Duodenal mucosa (tissue), 2 donors: ENCODE results near the gene KIF5C.

ENCODE experiments used
- H3K27ac ChIP-seq: one replicate; pipeline ENCODE4 v1.7.0; 2013; ENCODE audit warnings: low read depth, low read length
- H3K27me3 ChIP-seq, 2 donors: one replicate each; pipeline ENCODE4 v1.7.0; 2013; ENCODE audit warnings: low read length in 2 of 2, control low read depth in 1 of 2; ENCODE audit not compliant: insufficient read depth in 2 of 2, control insufficient read depth in 1 of 2
- H3K36me3 ChIP-seq, 2 donors: one replicate each; pipeline ENCODE4 v1.7.0; 2013; ENCODE audit warnings: low read length in 2 of 2, control low read depth in 1 of 2; ENCODE audit not compliant: insufficient read depth in 2 of 2, control insufficient read depth in 1 of 2
- H3K4me1 ChIP-seq, 2 donors: one replicate each; pipeline ENCODE4 v1.7.0; 2013; ENCODE audit warnings: low read length in 2 of 2, control low read depth in 1 of 2; ENCODE audit not compliant: insufficient read depth in 2 of 2, control insufficient read depth in 1 of 2
- H3K4me3 ChIP-seq, 2 donors: one replicate each; pipeline ENCODE4 v1.7.0; 2013; ENCODE audit warnings: low read length in 2 of 2, low read depth in 1 of 2
- H3K9ac ChIP-seq, 2 donors: one replicate each; pipeline ENCODE4 v1.7.0; 2013; ENCODE audit warnings: low read length in 2 of 2, low read depth in 1 of 2
- H3K9me3 ChIP-seq, 2 donors: one replicate each; pipeline ENCODE4 v1.7.0; 2013; ENCODE audit warnings: low read length in 2 of 2, control low read depth in 1 of 2; ENCODE audit not compliant: control insufficient read depth in 1 of 2

The KIF5C gene

DNA sequence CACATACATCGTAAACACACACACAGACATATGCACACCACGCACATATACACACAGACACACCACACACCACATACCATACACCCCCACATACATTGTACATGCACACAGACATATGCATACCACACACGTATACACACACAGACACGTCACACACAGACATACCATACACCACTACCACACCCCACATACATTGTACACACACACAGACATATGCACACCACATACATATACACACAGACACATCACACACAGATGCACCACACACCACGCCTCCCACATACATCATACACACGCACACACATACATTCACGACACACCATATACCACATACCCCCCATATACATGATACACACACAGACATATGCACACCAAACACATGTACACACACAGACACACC is 58.4 kb downstream of the KIF5C start:
- Histone ChIP-seq H3K27me3 (no peaks in the 10 kb centered on the region), H3K27ac (no peak overlapping the region), H3K4me3 (no peak overlapping the region), H3K4me1 (no peaks in the 10 kb centered on the region), H3K36me3 (no peaks in the 10 kb centered on the region), H3K9ac (no peak overlapping the region), H3K9me3 (no peaks in the 10 kb centered on the region)

DNA sequence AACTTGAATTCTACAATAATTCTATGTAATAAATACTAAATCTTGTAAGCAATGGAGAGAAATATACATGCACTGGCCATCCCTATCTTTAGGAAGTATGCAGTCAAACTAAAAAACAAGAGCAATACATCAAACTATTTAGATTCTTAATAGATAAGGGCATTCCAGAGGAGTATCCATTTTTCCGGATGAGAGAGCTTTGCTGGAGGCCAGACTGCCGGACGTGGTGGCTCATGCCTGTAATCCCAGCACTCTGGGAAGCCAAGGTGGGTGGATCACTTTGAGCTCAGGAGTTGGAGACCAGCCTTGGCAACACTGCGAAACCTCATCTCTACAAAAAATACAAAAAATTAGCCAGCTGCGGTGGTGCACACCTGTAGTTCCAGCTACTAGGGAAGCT is 60.8 kb downstream of the KIF5C start:
- Histone ChIP-seq H3K4me1 (no peaks in the 10 kb centered on the region), H3K27me3 (no peaks in the 10 kb centered on the region), H3K4me3 (no peak overlapping the region)

DNA sequence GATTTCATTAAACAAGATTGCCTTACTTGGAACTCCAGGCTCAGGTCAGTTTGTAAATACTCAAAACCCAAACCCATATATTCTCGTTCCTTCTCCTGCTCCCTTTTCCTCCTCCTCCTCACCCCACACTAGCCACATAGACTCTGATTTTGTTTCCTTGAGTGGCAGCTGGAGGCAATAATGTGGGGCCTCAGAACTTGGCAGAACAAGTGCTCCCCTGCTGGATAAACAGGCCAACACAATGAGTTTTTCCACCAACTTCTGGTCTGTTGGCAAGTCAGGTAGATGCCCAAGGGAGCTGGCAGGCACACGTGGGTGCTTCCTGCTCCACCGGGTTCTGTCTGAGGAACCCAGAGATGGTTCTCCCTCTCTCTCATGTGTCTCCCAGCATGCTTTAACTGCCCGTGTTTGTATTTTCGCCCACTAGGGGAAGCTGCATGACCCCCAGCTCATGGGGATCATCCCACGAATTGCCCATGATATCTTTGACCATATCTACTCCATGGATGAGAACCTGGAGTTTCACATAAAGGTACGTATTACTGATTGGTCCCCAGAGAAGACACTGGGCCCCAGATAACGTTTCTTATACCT is 61.9 kb downstream of the KIF5C start:
- no peak overlapping the region for H3K4me3 ChIP-seq
- H3K27me3 ChIP-seq = no peaks in the 10 kb centered on the region
- no peaks in the 10 kb centered on the region for H3K36me3 ChIP-seq
- no peaks in the 10 kb centered on the region for H3K9me3 ChIP-seq
- no peaks in the 10 kb centered on the region for H3K4me1 ChIP-seq
- no peak overlapping the region for H3K27ac ChIP-seq
- no peak overlapping the region for H3K9ac ChIP-seq

More for the DNA sequence above, 60.8 kb downstream of the KIF5C start:
- Histone ChIP-seq H3K27ac (no peak overlapping the region), H3K36me3 (no peaks in the 10 kb centered on the region), H3K9ac (no peak overlapping the region), H3K9me3 (no peaks in the 10 kb centered on the region)

DNA sequence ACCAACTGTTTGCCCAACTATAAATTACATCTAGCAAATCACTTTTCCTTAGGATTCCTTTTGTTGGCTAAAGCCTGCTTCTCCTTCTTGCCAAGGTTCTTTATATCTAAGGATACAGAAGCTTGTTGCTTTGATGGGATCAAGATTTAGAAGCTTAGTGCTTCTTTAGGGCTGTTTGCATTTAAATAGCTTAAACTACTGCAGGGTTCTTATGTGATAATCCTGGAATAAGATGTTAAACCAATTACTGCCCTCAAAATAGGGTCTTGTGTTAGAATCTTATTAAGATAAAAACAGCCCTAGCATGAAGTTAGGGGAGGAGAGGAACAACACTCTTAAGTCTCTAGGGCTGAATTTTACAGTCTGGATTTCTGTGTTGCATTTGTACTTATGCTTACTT is 64.2 kb downstream of the KIF5C start:
- Histone ChIP-seq H3K9me3 (no peaks in the 10 kb centered on the region), H3K4me1 (no peaks in the 10 kb centered on the region), H3K27ac (no peak overlapping the region), H3K4me3 (no peak overlapping the region), H3K27me3 (no peaks in the 10 kb centered on the region), H3K36me3 (no peaks in the 10 kb centered on the region), H3K9ac (no peak overlapping the region)

DNA sequence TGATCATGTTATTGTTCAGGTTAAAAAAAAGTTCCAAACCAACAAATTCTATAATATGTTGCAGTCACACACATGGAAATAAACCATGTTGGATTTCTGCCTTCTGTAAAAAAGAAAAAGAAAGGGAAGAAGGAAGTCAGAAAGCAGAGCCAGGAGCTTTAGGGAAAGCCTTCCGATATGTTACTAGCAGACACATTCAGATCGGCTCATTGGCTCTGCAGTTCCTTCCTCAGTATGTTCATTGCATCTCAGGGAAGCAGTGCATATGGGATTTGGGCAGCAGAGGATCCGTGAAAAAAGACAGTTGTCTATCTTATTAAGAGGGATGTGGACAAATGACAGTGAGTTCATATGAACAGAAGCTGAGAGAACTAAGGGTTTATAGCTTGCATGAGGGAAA is 68.1 kb downstream of the KIF5C start:
- Histone ChIP-seq H3K9me3 (no peaks in the 10 kb centered on the region), H3K27me3 (no peaks in the 10 kb centered on the region), H3K36me3 (no peaks in the 10 kb centered on the region), H3K9ac (no peak overlapping the region), H3K27ac (no peak overlapping the region), H3K4me1 (no peaks in the 10 kb centered on the region), H3K4me3 (no peak overlapping the region)

DNA sequence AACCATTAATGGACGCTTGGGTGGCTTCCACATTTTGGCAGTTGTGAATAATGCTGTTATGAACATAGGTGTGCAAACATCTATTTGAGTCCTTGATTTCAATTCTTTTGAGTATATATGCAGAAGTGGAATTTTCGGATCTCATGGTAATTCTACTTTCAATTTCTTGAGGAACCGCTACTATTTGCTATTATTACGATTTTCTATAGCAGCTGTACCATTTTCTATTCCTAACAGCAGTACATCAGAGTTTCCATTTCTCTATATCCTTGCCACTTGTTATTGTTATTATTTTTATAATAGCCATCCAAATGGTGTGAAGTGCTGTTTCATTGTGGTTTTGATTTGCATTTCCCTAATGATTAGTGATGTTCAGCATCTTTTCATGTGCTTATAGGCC is 69.5 kb downstream of the KIF5C start:
- Histone ChIP-seq H3K4me1 (no peaks in the 10 kb centered on the region), H3K36me3 (no peaks in the 10 kb centered on the region), H3K9me3 (no peaks in the 10 kb centered on the region), H3K4me3 (no peak overlapping the region), H3K27me3 (no peaks in the 10 kb centered on the region), H3K9ac (no peak overlapping the region), H3K27ac (no peak overlapping the region)

DNA sequence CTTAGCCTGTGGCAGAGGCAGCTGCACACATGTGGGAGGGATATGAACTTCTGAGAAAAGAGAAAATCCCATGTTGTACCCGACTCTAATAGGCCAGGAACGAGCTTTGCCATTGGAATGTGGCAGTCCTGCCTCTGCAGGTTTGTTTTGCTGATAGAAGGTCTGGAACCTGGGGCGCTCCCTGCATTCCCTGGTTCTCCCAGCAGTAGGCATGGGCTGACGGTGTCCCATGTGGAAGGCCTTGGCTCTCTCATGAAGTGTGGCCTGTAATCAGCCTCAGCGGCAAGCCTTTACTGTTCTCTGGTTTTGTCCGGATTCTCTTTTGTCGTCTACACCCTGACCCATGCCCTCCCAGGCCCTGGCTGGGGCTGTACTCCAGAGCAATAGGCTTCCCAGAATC is 72.3 kb downstream of the KIF5C start:
- Histone ChIP-seq H3K4me3 (no peak overlapping the region), H3K4me1 (no peaks in the 10 kb centered on the region), H3K9ac (no peak overlapping the region), H3K27ac (no peak overlapping the region), H3K9me3 (no peaks in the 10 kb centered on the region), H3K27me3 (no peaks in the 10 kb centered on the region), H3K36me3 (no peaks in the 10 kb centered on the region)

DNA sequence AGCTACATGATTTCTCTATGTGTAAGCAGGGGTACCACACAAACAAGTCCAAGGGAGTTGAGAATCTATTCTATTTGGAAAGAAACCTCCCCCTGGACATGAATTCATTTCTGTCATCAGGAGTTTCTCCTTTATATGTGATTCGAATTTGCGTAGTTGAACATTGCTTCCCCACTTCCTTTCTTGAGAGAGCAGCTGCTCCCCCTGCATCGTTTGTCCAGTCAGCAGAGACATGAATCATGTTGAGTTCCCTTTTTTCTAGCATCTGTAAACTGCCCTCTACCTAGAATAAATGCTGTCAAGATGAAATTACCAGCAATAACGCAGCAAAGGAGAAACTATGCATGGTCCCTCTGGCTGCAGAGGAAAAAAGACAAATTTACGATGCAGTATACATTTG is 73.8 kb downstream of the KIF5C start:
- H3K27ac ChIP-seq = no peak overlapping the region
- H3K9ac ChIP-seq = no peak overlapping the region
- no peaks in the 10 kb centered on the region for H3K4me1 ChIP-seq
- H3K9me3 ChIP-seq = no peaks in the 10 kb centered on the region
- H3K27me3 ChIP-seq = no peaks in the 10 kb centered on the region
- no peak overlapping the region for H3K4me3 ChIP-seq
- no peaks in the 10 kb centered on the region for H3K36me3 ChIP-seq

DNA sequence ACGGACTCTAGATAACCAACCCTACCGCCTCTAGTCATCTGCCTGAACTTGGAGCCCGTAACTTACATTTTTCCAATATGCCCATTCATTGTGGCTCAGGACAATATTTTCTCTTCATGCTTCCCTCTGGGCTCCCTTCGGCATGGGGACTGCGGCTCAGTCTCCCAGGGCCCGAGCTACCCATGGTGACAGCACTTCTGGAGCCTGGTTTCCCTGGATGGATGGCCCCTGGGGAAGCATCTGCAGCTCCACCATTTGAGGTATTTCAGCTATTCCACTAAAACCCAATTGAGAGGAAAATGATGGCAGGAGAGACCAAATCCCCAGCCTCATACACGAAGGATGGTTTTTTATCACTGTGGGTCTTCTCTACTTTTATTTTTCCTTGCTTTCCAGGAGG is 74.3 kb downstream of the KIF5C start:
- Histone ChIP-seq H3K9ac (no peak overlapping the region), H3K4me3 (no peak overlapping the region), H3K9me3 (no peaks in the 10 kb centered on the region), H3K36me3 (no peaks in the 10 kb centered on the region), H3K4me1 (no peaks in the 10 kb centered on the region), H3K27ac (no peak overlapping the region), H3K27me3 (no peaks in the 10 kb centered on the region)

DNA sequence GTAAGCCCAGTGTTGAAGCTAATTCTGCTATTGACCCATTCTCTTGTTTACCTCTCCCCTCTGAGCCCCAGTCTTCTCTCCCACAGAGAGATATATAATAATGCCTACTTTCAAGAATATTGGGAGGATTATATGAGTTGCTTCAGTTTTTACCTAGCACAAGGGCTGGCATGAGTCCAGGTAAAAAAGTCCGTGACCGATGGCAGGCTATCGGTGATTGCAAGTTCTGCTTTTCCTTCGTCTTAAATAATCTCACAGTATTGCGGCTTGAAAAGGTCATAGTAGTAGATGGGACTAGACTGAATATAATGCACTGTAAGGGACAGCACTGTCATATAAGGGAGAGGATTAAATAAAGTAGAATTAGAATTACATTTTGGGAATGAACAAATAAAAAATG is 77.6 kb downstream of the KIF5C start:
- Histone ChIP-seq H3K27me3 (no peaks in the 10 kb centered on the region), H3K9me3 (no peaks in the 10 kb centered on the region), H3K27ac (no peak overlapping the region), H3K4me3 (no peak overlapping the region), H3K36me3 (no peaks in the 10 kb centered on the region), H3K9ac (no peak overlapping the region), H3K4me1 (no peaks in the 10 kb centered on the region)

DNA sequence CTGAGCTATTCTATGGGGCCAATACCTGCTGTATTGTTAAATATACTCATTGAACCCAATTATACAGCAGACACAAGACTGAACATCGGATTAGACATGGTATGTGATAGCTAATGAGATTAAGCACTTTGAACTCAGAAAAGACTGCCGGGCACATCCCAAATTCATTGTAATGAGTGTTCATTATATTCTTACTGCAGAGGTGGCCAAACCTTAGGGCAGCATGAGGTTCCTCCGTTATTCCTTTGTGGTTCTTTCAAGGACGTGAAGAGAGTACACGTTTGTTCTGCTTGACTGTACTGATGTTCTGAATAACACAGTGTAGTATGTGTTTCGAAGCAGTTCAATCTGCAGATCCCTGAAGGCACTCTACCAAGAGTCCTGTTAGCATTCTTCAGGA is 78.4 kb downstream of the KIF5C start:
- H3K4me1 ChIP-seq = no peaks in the 10 kb centered on the region
- no peak overlapping the region for H3K4me3 ChIP-seq
- no peak overlapping the region for H3K27ac ChIP-seq
- no peaks in the 10 kb centered on the region for H3K36me3 ChIP-seq
- no peak overlapping the region for H3K9ac ChIP-seq
- H3K9me3 ChIP-seq = no peaks in the 10 kb centered on the region
- H3K27me3 ChIP-seq = no peaks in the 10 kb centered on the region
